HS-27A (cell line): ENCODE measurements around the gene OSBPL8.
"Not testable (repeated sequence)": the region's sequence is repeated elsewhere in the genome, so short reads cannot be mapped to it uniquely, and the experiment has no call there.

Experiments
- DNase-seq: peaks from one replicate; pipeline ENCODE4 v3.0.0-alpha.2; 2012; ENCODE audit warnings: low read depth, missing footprints

OSBPL8 gene

DNA sequence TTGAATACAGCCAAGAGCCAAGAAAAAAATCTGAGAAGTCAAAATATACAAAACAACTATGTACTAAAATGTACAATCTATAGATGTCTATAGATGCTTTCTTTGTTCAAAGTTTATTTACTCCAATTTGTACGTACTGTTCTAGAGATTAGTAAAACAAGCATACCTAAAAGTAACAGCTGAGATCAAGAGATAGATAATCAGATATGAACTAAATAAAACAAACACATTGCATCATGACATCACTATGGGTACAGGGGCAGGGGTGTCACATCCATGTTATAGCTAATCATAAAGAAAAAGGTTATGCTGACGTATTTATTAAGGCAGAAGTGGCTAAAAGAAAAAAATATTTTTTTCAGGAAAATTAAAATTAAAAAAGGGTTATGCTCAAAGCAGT lies 139.3 kb downstream of the OSBPL8 start:
- no peak for DNase-seq

GRCh38 chr12:76417116-76417515 lies 142.5 kb downstream of the OSBPL8 start:
- DNase-seq: no peak

DNA sequence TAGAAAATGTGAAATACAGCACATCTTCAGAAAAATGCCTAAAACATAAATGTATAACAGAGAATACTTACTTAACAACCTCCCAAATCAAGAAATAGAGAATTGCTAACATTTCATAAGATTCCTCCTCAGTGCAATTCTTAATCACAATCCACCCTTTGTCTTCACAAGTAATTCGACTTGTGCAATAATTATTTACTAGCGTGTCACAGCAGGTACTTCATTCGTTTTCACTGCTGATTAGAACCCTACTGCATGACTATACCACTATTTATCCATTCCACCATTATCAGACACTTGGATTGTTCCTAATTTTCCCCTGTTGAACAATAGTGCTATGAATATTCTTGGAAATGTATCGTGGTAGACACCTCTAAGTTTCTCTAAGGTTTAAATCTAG lies 146.4 kb downstream of the OSBPL8 start:
- DNase-seq: no peak

DNA sequence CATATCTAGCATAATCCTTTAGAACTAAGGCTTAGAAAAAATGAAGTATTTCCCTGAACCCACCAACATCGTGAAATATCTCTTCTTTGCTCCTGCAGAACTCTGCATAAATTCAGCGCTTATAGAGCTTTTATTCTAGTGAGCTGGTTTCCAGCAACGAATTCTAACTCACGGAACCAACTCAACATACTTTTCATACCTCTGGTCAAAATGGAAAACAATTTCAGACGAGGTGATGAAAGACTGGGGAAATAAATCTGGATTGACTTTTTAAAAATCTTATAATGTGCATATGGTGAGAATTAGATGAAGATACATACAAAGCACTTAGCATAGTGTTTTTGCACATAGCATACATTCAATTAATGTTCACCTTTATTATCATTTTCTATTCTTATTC lies 148.8 kb downstream of the OSBPL8 start:
- DNase-seq: no peak

- DNase-seq: no peak
Observed at GRCh38 chr12:76410371-76410770, 149.2 kb downstream of the OSBPL8 start.

DNA sequence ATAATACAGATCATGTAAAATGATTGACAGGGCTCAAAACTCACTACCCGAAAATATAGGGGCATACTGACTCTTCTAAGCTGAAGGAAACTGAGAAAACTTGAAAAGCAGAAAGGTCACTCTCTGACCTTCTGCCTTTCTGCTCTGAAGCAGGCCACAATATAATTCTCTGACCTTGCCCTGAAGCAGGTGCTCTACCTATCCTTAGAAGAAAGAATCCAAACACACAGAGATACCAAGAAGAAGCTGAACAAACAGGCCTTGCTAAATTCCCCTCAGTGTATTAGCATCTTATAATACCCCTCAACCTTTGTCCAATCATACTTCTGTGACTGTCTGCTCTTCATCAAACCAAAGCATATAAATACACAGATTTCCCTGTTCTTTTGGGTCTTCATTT lies 150.5 kb downstream of the OSBPL8 start:
- DNase-seq: no peak

- no peak for DNase-seq
Observed at GRCh38 chr12:76407710-76408109, 151.9 kb downstream of the OSBPL8 start.

DNA sequence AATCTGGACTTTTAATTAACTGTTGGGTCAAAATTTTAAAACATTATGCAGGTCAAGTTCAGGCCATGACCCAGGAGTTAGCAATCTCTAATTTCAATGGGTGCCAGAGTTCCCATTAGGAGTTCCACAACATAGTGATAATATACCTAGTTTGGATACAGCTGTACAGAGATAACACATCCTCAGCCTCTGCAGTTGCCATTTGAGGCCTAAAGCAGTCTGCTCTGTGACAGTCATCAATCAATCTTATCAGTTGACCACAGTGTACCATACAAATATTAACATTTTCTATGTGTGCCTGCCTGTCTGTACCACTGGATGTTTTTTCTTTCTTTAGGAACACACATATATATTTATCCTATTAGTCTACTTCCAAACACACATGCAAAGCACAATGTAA lies 157.3 kb downstream of the OSBPL8 start:
- no peak for DNase-seq

DNA sequence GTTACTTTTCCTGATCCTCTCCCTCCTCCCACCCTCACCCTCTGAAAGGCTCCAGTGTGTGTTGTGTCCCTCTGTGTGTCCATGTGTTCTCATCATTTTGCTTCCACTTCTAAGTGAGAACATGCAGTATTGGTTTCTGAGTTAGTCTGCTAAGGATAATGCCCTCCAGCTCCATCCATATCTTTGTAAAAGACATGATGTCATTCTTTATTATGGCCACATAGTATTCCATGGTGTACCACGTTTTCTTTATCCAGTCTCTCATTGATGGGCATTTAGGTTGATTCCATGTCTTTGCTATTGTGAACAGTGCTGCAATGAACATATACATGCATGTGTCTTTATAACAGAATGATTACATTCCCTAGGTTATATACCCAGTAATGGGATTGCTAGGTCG lies 159.4 kb downstream of the OSBPL8 start:
- no peak for DNase-seq

DNA sequence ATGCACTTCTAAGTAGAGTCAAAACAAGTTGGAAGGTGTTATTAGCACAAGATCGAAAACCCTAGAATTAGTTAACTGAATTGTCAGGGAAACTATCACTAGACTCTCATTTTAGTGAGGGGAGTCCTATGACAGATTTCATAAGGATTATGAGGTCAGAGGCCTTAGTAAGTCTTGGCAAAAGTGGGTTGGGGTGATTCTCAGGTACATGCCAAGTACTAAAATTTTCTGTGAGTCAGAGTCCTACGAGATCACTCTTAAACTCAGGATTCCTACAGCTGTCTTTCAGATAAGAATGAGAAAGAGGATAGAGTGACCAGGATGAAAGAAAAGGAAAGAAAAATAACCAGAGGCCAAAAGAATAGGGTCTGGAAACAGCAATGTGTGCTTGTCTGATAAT lies 160.5 kb downstream of the OSBPL8 start:
- DNase-seq: no peak

DNA sequence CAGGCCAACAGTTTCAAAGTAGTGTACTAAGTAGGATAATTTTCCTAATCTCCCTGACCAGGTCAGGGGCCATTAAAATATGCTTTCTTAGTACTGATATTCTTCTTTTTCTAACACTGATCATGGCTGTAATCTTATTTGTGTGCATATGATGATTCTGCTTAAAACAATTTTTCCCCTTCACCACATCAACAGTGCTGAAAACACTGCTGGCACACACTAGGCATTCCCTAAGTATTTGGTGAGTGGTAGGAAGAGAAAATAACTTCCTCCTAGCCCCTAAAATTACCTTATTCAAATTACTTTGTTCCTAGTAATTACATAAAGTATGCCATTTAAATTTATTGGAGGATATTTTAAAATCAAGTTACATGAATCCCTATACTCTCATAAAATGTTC lies 161.5 kb downstream of the OSBPL8 start:
- no peak for DNase-seq

DNA sequence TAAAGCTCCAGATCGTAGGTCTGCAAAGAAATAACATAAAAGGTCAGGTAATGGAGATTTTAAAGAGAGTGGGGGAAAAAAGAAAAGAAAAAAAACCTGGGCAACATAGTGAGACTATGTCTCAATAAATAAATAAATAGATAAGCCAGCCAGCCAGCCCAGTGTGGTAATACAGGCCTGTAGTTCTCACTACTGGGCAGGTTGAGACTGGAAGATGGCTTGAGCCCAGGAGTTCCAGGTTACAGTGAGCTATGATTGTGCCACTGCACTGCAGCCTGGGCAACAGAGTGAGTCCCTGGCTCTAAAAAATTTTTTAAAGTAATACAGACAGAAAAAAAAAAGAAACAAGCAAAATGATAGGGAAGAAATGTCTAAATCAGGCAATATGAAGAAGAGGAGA lies 168.1 kb downstream of the OSBPL8 start:
- no peak for DNase-seq

DNA sequence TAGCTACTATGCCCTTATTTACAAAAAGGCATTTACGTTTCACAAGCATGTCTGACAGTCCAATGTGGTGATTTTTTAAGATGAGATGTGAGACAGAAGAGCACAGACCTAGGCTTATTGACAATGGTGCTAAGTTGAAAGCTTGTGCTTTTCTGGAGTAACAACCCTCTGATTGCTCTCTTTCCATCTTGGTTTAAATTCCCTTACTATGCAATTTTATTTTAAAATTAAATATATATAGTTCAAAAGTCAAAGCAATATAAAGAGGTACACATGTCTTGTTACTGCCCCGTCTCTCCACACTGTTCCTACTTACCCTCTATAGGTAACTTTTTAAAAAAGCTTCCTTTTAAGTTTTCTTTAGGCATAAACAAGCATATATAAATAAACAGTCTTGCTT lies 172.0 kb downstream of the OSBPL8 start:
- no peak for DNase-seq

- DNase-seq: no peak
Observed at GRCh38 chr12:76384560-76384959, 175.0 kb downstream of the OSBPL8 start.

DNA sequence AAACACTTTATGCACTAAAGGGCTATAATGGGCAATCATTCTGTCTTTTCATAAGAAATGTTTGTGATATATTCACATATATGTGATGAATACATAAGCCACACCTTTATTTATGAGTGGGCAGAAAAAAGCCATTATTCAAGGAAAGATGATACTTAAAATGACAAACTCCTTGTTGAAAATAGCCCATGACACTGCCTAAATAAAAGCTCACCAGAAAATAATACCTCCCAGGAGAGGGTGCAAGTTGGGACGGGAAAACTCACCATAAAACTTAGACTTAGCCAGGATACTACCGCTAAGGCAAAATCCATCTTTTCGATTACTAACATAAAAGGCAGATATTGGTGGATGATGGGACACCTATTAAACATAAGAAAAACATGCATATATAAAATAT lies 175.6 kb downstream of the OSBPL8 start:
- no peak for DNase-seq

- no peak for DNase-seq
Observed at GRCh38 chr12:76379261-76379660, 180.3 kb downstream of the OSBPL8 start.

- DNase-seq: not testable (repeated sequence)
Observed at GRCh38 chr12:76376876-76377275, 182.7 kb downstream of the OSBPL8 start.

DNA sequence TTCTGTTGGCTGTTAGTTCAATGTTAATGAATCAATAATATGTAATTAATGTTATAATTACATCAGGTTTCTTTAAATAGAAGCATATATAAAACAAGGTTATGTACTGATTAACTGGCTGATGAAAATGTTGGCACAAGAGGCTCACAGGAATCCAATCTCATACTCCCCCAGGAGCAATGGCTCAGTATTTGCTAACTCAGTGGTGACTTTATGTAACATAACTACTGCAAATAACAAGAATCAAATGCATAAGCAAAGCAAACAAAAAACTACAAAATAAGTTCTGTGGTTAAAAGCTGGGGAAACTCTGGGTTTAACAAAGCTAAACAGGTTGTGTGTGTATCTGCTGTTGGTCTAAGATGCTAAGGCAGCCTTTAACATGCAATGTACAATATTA lies 183.6 kb downstream of the OSBPL8 start:
- DNase-seq: no peak

DNA sequence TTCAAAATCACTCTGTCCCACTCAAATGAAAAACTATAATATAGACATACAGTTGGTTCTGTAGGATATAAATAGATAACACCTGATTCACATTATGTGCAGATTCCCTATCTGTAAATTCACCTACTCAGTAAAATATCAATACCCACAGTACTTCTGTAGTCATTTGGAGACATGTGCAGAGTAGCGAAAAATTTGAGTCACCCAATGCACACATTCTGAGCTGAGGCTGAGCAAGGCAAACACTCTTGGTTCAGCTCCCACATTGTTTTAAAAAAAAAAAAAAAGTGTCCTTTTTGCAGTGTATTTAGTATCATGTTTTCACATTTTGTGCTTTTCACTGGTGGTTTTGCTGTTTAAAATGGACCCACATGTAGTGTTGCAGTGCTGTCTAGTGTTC lies 184.1 kb downstream of the OSBPL8 start:
- no peak for DNase-seq

- DNase-seq: no peak
Observed at GRCh38 chr12:76374386-76375020, 185.1 kb downstream of the OSBPL8 start.

GRCh38 chr12:76368230-76368629 lies 191.3 kb downstream of the OSBPL8 start:
- no peak for DNase-seq

DNA sequence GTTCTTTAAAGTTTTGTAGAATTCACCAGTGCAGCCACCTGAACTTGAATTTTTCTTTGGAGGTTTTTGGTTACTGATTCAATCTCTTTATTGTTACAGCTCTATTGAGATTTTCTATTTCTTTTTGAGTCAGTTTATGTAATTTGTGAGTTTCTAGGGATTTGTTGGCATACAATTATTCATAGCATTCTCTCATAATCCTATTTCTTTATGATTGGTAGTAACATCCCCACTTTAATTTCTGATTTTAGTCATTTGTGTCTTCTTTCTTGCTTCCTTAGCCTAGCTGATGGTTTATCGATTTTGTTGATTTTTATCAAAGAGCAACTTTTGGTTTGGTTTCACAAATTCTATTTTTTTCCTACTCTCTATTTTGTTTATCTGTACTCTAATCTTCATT lies 193.4 kb downstream of the OSBPL8 start:
- DNase-seq: no peak

DNA sequence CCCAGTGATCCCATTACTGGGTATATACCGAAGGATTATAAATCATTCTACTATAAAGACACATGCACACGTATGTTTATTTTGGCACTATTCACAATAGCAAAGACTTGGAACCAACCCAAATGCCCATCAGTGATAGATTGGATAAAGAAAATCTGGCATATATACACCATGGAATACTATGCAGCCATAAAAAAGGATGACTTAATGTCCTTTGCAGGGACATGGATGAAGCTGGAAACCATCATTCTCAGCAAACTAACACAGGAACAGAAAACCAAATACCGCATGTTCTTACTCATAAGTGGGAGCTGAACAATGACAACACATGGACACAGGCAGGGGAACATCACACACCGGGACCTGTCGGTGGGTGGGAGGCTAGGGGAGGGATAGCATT lies 195.4 kb downstream of the OSBPL8 start:
- DNase-seq: not testable (repeated sequence)

GRCh38 chr12:76360316-76360715 lies 199.3 kb downstream of the OSBPL8 start:
- no peak for DNase-seq

DNA sequence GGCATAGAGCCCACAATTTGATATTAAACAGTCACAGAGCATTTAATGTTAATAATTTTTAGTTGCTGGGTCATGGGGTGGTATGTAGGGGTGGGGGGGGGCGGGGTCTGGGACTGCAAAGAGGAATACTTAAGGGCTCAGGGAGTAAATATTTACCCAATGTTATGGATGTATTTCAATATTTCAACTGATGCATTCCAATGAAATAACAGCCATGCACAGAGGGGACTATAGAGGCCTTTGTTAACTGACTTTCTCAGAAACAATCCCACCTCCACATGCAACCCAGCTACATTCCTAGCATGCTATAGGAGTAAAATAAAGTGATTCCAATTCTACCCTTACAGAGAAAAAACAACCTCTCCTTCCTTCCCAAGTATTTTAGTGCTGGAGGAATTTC lies 203.5 kb downstream of the OSBPL8 start:
- DNase-seq: no peak
